Measurements from ENCODE around the gene MTMR11.
"Not testable (repeated sequence)": the region's sequence is repeated elsewhere in the genome, so short reads cannot be mapped to it uniquely, and the experiment has no call there.

MTMR11 gene

DNA sequence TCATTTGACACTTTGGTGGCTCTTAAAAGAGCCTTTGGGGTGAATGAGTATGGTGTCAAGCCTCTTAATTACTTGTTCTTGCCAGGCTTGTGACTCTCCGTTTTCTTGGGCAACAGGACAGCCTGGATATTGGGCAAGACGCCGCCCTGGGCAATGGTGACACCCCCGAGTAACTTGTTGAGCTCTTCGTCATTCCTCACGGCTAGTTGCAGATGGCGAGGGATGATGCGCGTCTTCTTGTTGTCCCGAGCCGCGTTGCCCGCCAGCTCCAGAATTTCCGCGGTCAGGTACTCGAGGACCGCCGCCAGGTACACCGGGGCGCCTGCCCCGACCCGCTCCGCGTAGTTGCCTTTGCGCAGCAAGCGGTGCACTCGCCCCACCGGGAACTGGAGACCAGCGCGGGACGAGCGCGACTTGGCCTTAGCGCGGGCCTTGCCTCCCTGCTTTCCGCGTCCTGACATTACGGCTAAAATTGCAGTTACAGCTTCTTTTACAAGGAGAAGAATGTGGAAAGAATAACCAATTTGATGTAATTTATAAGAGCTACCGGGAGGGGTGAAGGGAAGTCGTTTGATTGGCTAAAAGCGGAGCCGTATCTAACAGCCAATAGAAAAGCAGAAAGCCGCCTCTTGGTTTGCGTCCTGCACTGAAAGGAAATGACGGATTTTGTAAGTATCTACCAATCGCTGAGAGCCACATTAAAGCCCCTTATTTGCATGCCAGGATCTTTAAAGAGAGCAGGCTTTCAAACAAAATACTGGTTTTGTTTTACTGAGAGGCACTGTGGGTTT lies 49.0 kb downstream of the MTMR11 start:
- peak; percentile 99 for DNase-seq (ENCODE audit: low read depth in 2 of 2)
- H3K4me3 ChIP-seq (replicated peaks in 1 of 2; ENCODE audit: low read depth in 2 of 2, low read length in 2 of 2) = peak overlapping the region; percentile 63 to 71
- no peak for TF ChIP-seq CTCF (IDR thresholded peaks at IDR 0.05; ENCODE audit: low read depth, low read length)

- DNase-seq (ENCODE audit: low read depth in 2 of 2) = not testable (repeated sequence)
- peak overlapping the region; percentile 63 to 71 for H3K4me3 ChIP-seq (replicated peaks in 1 of 2; ENCODE audit: low read depth in 2 of 2, low read length in 2 of 2)
Observed at GRCh38 chr1:149887196-149887455, 49.6 kb downstream of the MTMR11 start.

GRCh38 chr1:149886396-149887195 lies 50.1 kb downstream of the MTMR11 start:
- peak; percentile 100 for DNase-seq (ENCODE audit: low read depth in 2 of 2)
- TF ChIP-seq CTCF (IDR thresholded peaks at IDR 0.05; ENCODE audit: low read depth, low read length) = no peak
- peak overlapping the region; percentile 66 to 71 for H3K4me3 ChIP-seq (replicated peaks in 1 of 2; ENCODE audit: low read depth in 2 of 2, low read length in 2 of 2)

DNA sequence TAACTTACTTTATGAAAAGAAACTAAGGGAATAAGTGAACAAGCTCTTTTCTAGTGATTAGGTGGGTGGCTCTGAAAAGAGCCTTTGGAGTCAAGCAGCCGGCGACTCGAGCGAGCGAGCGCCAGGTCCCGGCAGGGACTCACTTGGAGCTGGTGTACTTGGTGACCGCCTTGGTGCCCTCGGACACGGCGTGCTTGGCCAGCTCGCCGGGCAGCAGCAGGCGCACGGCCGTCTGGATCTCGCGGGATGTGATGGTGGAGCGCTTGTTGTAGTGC lies 50.6 kb downstream of the MTMR11 start:
- H3K4me3 ChIP-seq (replicated peaks in 1 of 2; ENCODE audit: low read depth in 2 of 2, low read length in 2 of 2) = peak overlapping the region; percentile 66 to 71
- DNase-seq (ENCODE audit: low read depth in 2 of 2) = peak in 1 of 2 donors; percentile 46

DNA sequence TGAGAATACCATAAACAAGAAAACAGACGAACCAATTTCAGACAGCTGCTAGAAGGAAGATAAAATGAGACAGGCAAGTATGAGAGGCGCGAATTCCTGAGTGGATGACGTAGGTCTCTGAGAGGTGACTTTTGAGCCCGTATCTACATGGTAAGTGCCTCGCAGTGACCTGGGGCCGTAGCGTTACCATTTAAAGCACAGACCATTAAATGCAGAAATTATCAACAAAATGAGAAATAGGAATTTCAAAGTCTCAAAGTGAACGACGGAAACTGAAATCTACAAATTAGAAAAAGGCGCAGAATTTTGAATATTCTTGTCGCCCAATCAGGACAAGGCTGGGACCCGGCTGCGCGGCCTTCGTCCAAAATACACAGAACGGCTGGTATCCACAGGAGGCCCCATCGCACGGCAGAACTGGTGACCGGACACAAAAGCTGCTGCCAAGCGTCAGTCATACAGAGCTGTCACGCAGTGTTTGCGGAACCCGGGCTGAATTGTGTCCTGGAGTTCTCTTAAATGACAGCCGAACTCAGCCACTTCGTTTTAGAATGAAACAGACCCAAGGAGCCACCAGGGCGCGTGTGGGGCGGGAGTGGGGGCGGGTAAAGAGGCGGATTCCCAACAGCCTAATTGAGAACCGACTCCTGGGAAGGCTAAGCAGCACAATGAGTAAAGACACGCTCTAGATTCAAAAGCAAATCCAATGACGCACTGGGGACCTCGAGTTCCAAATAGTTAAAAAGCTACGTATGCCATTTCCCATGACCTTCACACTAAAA lies 51.1 kb downstream of the MTMR11 start:
- H3K4me3 ChIP-seq (replicated peaks in 1 of 2; ENCODE audit: low read depth in 2 of 2, low read length in 2 of 2) = peak overlapping the region; percentile 66 to 71
- DNase-seq (ENCODE audit: low read depth in 2 of 2) = peak; percentile 84 to 92
- no peak for TF ChIP-seq CTCF (IDR thresholded peaks at IDR 0.05; ENCODE audit: low read depth, low read length)

GRCh38 chr1:149884433-149885338 lies 52.0 kb downstream of the MTMR11 start:
- H3K4me3 ChIP-seq (replicated peaks in 1 of 2; ENCODE audit: low read depth in 2 of 2, low read length in 2 of 2) = peak overlapping the region; percentile 66 to 71
- DNase-seq (ENCODE audit: low read depth in 2 of 2) = peak; percentile 33 to 51
- TF ChIP-seq CTCF (IDR thresholded peaks at IDR 0.05; ENCODE audit: low read depth, low read length) = no peak

- TF ChIP-seq CTCF (IDR thresholded peaks at IDR 0.05; ENCODE audit: low read depth, low read length) = no peak
- DNase-seq (ENCODE audit: low read depth in 2 of 2) = no peak
- H3K4me3 ChIP-seq (replicated peaks in 1 of 2; ENCODE audit: low read depth in 2 of 2, low read length in 2 of 2) = no peak overlapping the region
Observed at GRCh38 chr1:149883598-149884247, 53.0 kb downstream of the MTMR11 start.
